Measurements from ENCODE around the gene KXD1. TPM values are rescaled to one million over a fixed set of nuclear protein-coding genes. Genes with fewer than 3 reads are reported as not detected.

KXD1 gene
- total RNA-seq, 2 donors from 2014 or later, result 108 to 115 TPM

DNA sequence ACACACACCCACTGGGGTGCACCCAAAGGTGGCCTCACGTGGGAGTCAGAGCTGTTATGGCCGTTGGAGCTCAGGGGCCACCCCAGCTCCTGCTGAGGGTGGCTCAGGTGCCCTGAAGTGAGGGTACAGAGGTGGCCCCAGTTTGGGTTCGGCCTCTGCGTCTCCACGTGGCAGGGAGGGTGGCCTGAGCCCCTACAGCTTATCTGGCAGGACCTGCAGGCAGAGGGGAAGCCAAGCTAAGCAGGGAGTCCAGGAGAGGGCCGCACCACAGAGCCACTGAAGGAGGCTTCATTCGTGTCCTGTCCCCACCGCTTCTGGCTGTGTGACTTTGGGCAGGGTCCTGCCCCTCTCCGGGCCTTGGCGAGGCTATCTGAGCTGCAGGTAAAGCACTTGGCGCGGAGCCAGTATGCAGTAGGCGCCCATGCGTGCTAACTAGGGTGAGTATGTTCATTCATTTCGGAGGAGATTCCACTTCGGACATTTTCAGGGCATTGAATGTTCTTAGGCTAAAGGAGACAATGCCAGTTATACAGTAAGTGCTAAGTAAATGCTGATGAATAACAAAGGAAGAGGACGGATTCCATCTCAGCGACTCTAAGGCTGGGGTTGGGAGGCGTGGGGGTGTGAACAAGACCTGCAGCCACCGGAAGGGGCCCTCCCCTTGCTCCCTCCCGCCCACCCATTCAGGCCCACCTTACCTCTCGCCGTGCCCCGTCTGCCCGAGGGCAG, 35.9 kb downstream of the KXD1 start:
- Mint-ChIP-seq H3K4me3 (peak overlapping the region; percentile 53), H3K9me3 (no peaks in the 10 kb centered on the region), H3K27me3 (ENCODE audit: insufficient read depth) (no peaks in the 10 kb centered on the region), H3K27ac (peak overlapping the region; percentile 79), H3K4me1 (peaks cover 16% of the 10 kb centered on the region), H3K36me3 (ENCODE audit: low read depth) (peaks cover 5% of the 10 kb centered on the region)
- H3K4me3 ChIP-seq (ENCODE audit: low read length), result peak overlapping the region; percentile 72
- peaks cover 9% of the 10 kb centered on the region for H3K36me3 ChIP-seq (ENCODE audit: control insufficient read depth, insufficient read depth, low read length)
- 36% methylated on average over 14 to 21 of the region's 25 CpGs for WGBS, 2 experiments (ENCODE audit: insufficient coverage in 1 of 2, insufficient read length in 1 of 2)
- peak; percentile 85 for DNase-seq
- TF ChIP-seq, protein P1, sequence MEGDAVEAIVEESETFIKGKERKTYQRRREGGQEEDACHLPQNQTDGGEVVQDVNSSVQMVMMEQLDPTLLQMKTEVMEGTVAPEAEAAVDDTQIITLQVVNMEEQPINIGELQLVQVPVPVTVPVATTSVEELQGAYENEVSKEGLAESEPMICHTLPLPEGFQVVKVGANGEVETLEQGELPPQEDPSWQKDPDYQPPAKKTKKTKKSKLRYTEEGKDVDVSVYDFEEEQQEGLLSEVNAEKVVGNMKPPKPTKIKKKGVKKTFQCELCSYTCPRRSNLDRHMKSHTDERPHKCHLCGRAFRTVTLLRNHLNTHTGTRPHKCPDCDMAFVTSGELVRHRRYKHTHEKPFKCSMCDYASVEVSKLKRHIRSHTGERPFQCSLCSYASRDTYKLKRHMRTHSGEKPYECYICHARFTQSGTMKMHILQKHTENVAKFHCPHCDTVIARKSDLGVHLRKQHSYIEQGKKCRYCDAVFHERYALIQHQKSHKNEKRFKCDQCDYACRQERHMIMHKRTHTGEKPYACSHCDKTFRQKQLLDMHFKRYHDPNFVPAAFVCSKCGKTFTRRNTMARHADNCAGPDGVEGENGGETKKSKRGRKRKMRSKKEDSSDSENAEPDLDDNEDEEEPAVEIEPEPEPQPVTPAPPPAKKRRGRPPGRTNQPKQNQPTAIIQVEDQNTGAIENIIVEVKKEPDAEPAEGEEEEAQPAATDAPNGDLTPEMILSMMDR (conservative IDR thresholded peaks at IDR 0.05), result no peak
- H3K27ac ChIP-seq (ENCODE audit: low read depth, low read length), result no peak overlapping the region
- H3K4me1 ChIP-seq (ENCODE audit: control insufficient read depth, insufficient read depth, low read length), result peaks cover 3% of the 10 kb centered on the region
- peak overlapping the region; percentile 59 for H3K9ac ChIP-seq (ENCODE audit: extremely low read depth, low read length, poor library complexity, severe bottlenecking)
- no peaks in the 10 kb centered on the region for H3K9me3 ChIP-seq (ENCODE audit: control insufficient read depth, low read length)
- no peaks in the 10 kb centered on the region for H3K27me3 ChIP-seq (ENCODE audit: control insufficient read depth, insufficient read depth, low read length, poor library complexity, severe bottlenecking)

DNA sequence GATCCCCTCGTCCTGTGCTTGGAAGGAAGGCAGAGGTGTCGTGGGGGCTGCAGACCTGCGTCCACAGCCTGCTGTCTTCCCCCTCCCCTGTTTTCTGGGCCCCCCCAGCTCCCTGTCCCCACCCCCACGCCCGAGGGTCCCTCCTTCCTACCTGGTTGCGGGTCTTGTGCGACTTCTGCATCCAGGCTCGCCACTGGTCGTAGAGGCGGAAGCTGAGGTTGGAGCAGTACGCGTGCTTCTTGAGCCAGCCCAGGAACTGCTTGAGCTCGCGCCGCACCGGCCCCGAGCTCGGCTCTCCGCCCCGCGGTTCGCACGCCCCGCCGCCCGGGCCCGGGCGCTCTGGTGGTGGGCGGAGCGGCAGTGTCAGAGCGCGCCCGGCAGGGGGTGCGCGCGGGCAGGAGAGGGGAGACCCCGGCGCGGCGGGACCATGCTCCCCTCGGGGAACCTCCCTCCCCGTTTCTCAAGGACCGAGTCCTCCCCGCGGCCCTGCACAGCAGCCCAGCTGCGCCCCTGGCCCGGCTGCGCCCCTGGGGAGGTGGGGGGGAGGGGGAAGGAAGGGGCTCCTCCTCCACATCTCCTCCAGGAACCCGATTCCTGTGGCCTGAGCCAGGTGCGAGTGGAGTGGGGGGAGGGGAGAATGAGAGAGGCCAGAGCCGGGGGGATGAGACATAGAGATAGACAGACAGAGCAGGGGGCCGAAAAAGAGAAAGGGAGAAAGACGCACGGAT, 36.6 kb downstream of the KXD1 start:
- 2% methylated on average over 24 to 48 of the region's 54 CpGs for WGBS, 2 experiments (ENCODE audit: insufficient coverage in 1 of 2, insufficient read length in 1 of 2)
- H3K27ac Mint-ChIP-seq, result peak overlapping the region; percentile 85

GRCh38 chr19:18594824-18595373, 37.2 kb downstream of the KXD1 start:
- TF ChIP-seq, protein P1 (conservative IDR thresholded peaks at IDR 0.05), result no peak
- H3K4me3 ChIP-seq (ENCODE audit: low read length), result peak overlapping the region; percentile 77
- no peaks in the 10 kb centered on the region for H3K27me3 ChIP-seq (ENCODE audit: control insufficient read depth, insufficient read depth, low read length, poor library complexity, severe bottlenecking)
- Mint-ChIP-seq H3K4me1 (peaks cover 16% of the 10 kb centered on the region), H3K36me3 (ENCODE audit: low read depth) (peaks cover 5% of the 10 kb centered on the region), H3K27ac (peak overlapping the region; percentile 85), H3K27me3 (ENCODE audit: insufficient read depth) (peaks cover 2% of the 10 kb centered on the region), H3K4me3 (peak overlapping the region; percentile 53), H3K9me3 (no peaks in the 10 kb centered on the region)
- 58 to 67% methylated on average over 9 to 26 of the region's 26 CpGs for WGBS, 2 experiments (ENCODE audit: insufficient coverage in 1 of 2, insufficient read length in 1 of 2)
- peaks cover 3% of the 10 kb centered on the region for H3K4me1 ChIP-seq (ENCODE audit: control insufficient read depth, insufficient read depth, low read length)
- no peak overlapping the region for H3K9ac ChIP-seq (ENCODE audit: extremely low read depth, low read length, poor library complexity, severe bottlenecking)
- no peak overlapping the region for H3K27ac ChIP-seq (ENCODE audit: low read depth, low read length)
- H3K9me3 ChIP-seq (ENCODE audit: control insufficient read depth, low read length), result no peaks in the 10 kb centered on the region
- DNase-seq, result peak; percentile 65
- peaks cover 9% of the 10 kb centered on the region for H3K36me3 ChIP-seq (ENCODE audit: control insufficient read depth, insufficient read depth, low read length)

More for the DNA sequence above, 36.6 kb downstream of the KXD1 start:
- Mint-ChIP-seq H3K36me3 (ENCODE audit: low read depth) (peaks cover 5% of the 10 kb centered on the region), H3K4me1 (peaks cover 16% of the 10 kb centered on the region), H3K27me3 (ENCODE audit: insufficient read depth) (peaks cover under 1% of the 10 kb centered on the region), H3K9me3 (no peaks in the 10 kb centered on the region), H3K4me3 (peak overlapping the region; percentile 53)
- DNase-seq, result peak; percentile 92
- H3K36me3 ChIP-seq (ENCODE audit: control insufficient read depth, insufficient read depth, low read length), result peaks cover 9% of the 10 kb centered on the region
- peak overlapping the region; percentile 77 for H3K4me3 ChIP-seq (ENCODE audit: low read length)
- no peaks in the 10 kb centered on the region for H3K27me3 ChIP-seq (ENCODE audit: control insufficient read depth, insufficient read depth, low read length, poor library complexity, severe bottlenecking)
- H3K9ac ChIP-seq (ENCODE audit: extremely low read depth, low read length, poor library complexity, severe bottlenecking), result peak overlapping the region; percentile 59
- H3K27ac ChIP-seq (ENCODE audit: low read depth, low read length), result no peak overlapping the region
- H3K9me3 ChIP-seq (ENCODE audit: control insufficient read depth, low read length), result no peaks in the 10 kb centered on the region
- H3K4me1 ChIP-seq (ENCODE audit: control insufficient read depth, insufficient read depth, low read length), result peaks cover 3% of the 10 kb centered on the region
- TF ChIP-seq, protein P1 (conservative IDR thresholded peaks at IDR 0.05), result peak; percentile 89

All from endodermal cell (in vitro differentiated cells).